SK-N-SH (cell line): Measurements from ENCODE around the gene TTC23. TPM values are rescaled to one million over a fixed set of nuclear protein-coding genes. Genes with fewer than 3 reads are reported as not detected.

Experiments used
- CTCF ChIA-PET: fragments of 300-600, 350-600 bp; formaldehyde crosslinking; extraction: SDS; loops from one replicate; lab custom pipeline; 2021; lab: Yijun Ruan, JAX
- POLR2A ChIA-PET: fragments of 350-600 bp; sonication (Branson Sonifier 250); formaldehyde crosslinking; extraction: SDS; loops from one replicate; lab custom pipeline; 2020; ENCODE audit warnings: antibody characterized with exemption, inconsistent platforms; lab: Yijun Ruan, JAX
- DNase-seq: peaks from one replicate; pipeline ENCODE4 v3.0.0; 2012
- H2AFZ ChIP-seq: fragments of 200-600 bp; sonication (generic); 2 replicates; pipeline ENCODE4 v1.8.1; 2016; ENCODE audit warnings: antibody characterized with exemption, mild to moderate bottlenecking, low read depth
- H3F3A ChIP-seq: fragments of 200-600 bp; sonication (generic); replicated peaks from 2 replicates; pipeline ENCODE3; 2016; ENCODE audit warnings: antibody characterized with exemption, mild to moderate bottlenecking; ENCODE audit not compliant: insufficient read depth
- H3K27ac ChIP-seq, 2 experiments: fragments of 200-500 bp in 1 of 2; fragments of 200-600 bp in 1 of 2; sonication (Bioruptor generic) in 1 of 2; sonication (generic), shearing (Covaris generic) in 1 of 2; 2 replicates each; pipeline versions ENCODE4 v1.5.1 to v1.6.1; 2014 to 2016; ENCODE audit warnings: low read depth in 2 of 2, inconsistent platforms in 1 of 2, low read length in 1 of 2, mild to moderate bottlenecking in 1 of 2, mixed read lengths in 1 of 2
- H3K27me3 ChIP-seq: fragments of 200-600 bp; sonication (generic), shearing (Covaris generic); 2 replicates; pipeline ENCODE4 v1.6.1; 2016; ENCODE audit warnings: mixed run types; ENCODE audit not compliant: insufficient read depth
- H3K36me3 ChIP-seq, 2 experiments: fragments of 200-500 bp in 1 of 2; fragments of 200-600 bp in 1 of 2; sonication (Bioruptor generic) in 1 of 2; sonication (generic) in 1 of 2; replicated peaks in 1 of 2; 2 replicates each; pipeline versions ENCODE3 to v1.5.1; 2014 to 2016; ENCODE audit warnings: low read length in 1 of 2, mild to moderate bottlenecking in 1 of 2; ENCODE audit not compliant: insufficient read depth in 2 of 2, control insufficient read depth in 1 of 2
- H3K4me1 ChIP-seq, 2 experiments: fragments of 200-500 bp in 1 of 2; fragments of 200-600 bp in 1 of 2; sonication (Bioruptor generic) in 1 of 2; sonication (generic), shearing (Covaris generic) in 1 of 2; 2 replicates each; pipeline versions ENCODE4 v1.5.1 to v1.6.1; 2014 to 2016; ENCODE audit warnings: low read depth in 1 of 2, low read length in 1 of 2, mixed run types in 1 of 2; ENCODE audit not compliant: insufficient read depth in 2 of 2, control insufficient read depth in 1 of 2
- H3K4me2 ChIP-seq: fragments of 200-600 bp; sonication (generic), shearing (Covaris generic); 2 replicates; pipeline ENCODE4 v1.6.1; 2017; ENCODE audit warnings: mixed run types
- H3K4me3 ChIP-seq, 2 experiments: fragments of 200-500 bp in 1 of 2; fragments of 200-600 bp in 1 of 2; sonication (Bioruptor generic) in 1 of 2; sonication (generic), shearing (Covaris generic) in 1 of 2; 2 replicates each; pipeline versions ENCODE4 v1.5.1 to v1.8.1; 2014 to 2016; ENCODE audit warnings: low read depth in 2 of 2, inconsistent platforms in 1 of 2, low read length in 1 of 2, mild to moderate bottlenecking in 1 of 2, mixed read lengths in 1 of 2, moderate library complexity in 1 of 2
- H3K79me2 ChIP-seq: fragments of 200-600 bp; sonication (generic); 2 replicates; pipeline ENCODE4 v1.8.1; 2017; ENCODE audit warnings: mild to moderate bottlenecking; ENCODE audit not compliant: insufficient read depth
- H3K9ac ChIP-seq: fragments of 200-600 bp; sonication (generic); 2 replicates; pipeline ENCODE4 v1.6.1; 2017; ENCODE audit warnings: mixed run types
- H3K9me2 ChIP-seq: fragments of 200-600 bp; sonication (generic); 2 replicates; pipeline ENCODE4 v1.6.1; 2017; ENCODE audit warnings: mixed run types
- H3K9me3 ChIP-seq: fragments of 200-600 bp; sonication (generic); 2 replicates; pipeline ENCODE4 v1.6.1; 2017; ENCODE audit warnings: mixed run types, mild to moderate bottlenecking, moderate library complexity
- H4K20me1 ChIP-seq: fragments of 200-600 bp; sonication (generic); 2 replicates; pipeline ENCODE4 v1.6.1; 2017; ENCODE audit warnings: mild to moderate bottlenecking, mixed run types; ENCODE audit not compliant: insufficient read depth
- CHD2 ChIP-seq: fragments of 150-350 bp; IDR thresholded peaks from 2 replicates; pipeline ENCODE4 v1.6.1; 2018; ENCODE audit warnings: low read length; ENCODE audit not compliant: partially characterized antibody
- CTCF ChIP-seq: fragments of 200-600 bp; sonication (generic); IDR thresholded peaks from 2 replicates; pipeline ENCODE4 v1.6.1; 2017; ENCODE audit warnings: antibody characterized with exemption, mild to moderate bottlenecking, moderate library complexity
- FOSL2 ChIP-seq: IDR thresholded peaks from 2 replicates; pipeline ENCODE4 v1.4.0; 2012; ENCODE audit warnings: low read depth, mild to moderate bottlenecking, moderate library complexity, borderline replicate concordance
- FOXJ3 ChIP-seq: sonication (generic); formaldehyde crosslinking; IDR thresholded peaks from 2 replicates; pipeline ENCODE4 v1.5.1; 2020; ENCODE audit warnings: mild to moderate bottlenecking, missing genetic modification reagents
- FOXM1 ChIP-seq: IDR thresholded peaks from 2 replicates; pipeline ENCODE4 v1.4.0; 2012; ENCODE audit warnings: low read depth, mild to moderate bottlenecking
- GATA2 ChIP-seq: sonication (generic); formaldehyde crosslinking; IDR thresholded peaks from 2 replicates; pipeline ENCODE4 v1.5.0; 2020; ENCODE audit warnings: mild to moderate bottlenecking, missing genetic modification reagents
- NFIC ChIP-seq: IDR thresholded peaks from 2 replicates; pipeline ENCODE4 v1.4.0; 2012; ENCODE audit warnings: borderline replicate concordance
- POLR2AphosphoS5 ChIP-seq: IDR thresholded peaks from 2 replicates; pipeline ENCODE4 v1.6.1; 2012; ENCODE audit warnings: low read depth, low read length
- RCOR1 ChIP-seq: fragments of 150-350 bp; IDR thresholded peaks from 2 replicates; pipeline ENCODE4 v1.6.1; 2017; ENCODE audit warnings: antibody characterized with exemption, low read length
- RXRA ChIP-seq: IDR thresholded peaks from 2 replicates; pipeline ENCODE4 v1.4.0; 2012; ENCODE audit warnings: low read depth, mild to moderate bottlenecking, borderline replicate concordance
- TAF1 ChIP-seq: IDR thresholded peaks from 2 replicates; pipeline ENCODE4 v1.6.1; 2012; ENCODE audit warnings: low read depth, mild to moderate bottlenecking, low read length, moderate library complexity, borderline replicate concordance
- TCF12 ChIP-seq: IDR thresholded peaks from 2 replicates; pipeline ENCODE4 v1.4.0; 2012
- YY1 ChIP-seq: IDR thresholded peaks from 2 replicates; pipeline ENCODE4 v1.4.0; 2012; ENCODE audit warnings: low read depth, mild to moderate bottlenecking
- ZBTB33 ChIP-seq: IDR thresholded peaks from 2 replicates; pipeline ENCODE4 v1.4.0; 2012; ENCODE audit warnings: low read depth, borderline replicate concordance
- WGBS: methylation state at CpG from one replicate; pipeline ENCODE4 v1.1.6; 2017; ENCODE audit warnings: low lambda C conversion rate; 5-methylcytosine and 5-hydroxymethylcytosine counted together
- polyA plus RNA-seq, 3 experiments: library from polyadenylated mRNA; depleted of rRNA; stranded (reverse); fragments of >200 nt; gene quantifications; 2 replicates each; pipeline ENCODE4 v1.2.3, GENCODE V29; 2012

Gene TTC23
- polyA plus RNA-seq, 1 of the 3 experiments (the other 2 are of a cell fraction), result 0.79 TPM

- no peaks in the 10 kb centered on the region for H3F3A ChIP-seq
- no peaks in the 10 kb centered on the region for H3K27me3 ChIP-seq
- no peak overlapping the region for H3K4me3 ChIP-seq
- H3K36me3 ChIP-seq, result no peaks in the 10 kb centered on the region
- no peak overlapping the region for H2AFZ ChIP-seq
- no peak overlapping the region for H3K4me2 ChIP-seq
- 73% methylated on average over 14 of the region's 14 CpGs for whole genome bisulfite sequencing
- TF ChIP-seq NFIC, result no peak
- no peak for TF ChIP-seq RCOR1
- no peak for TF ChIP-seq GATA2 (CRISPR knock-in tag)
- no peak for TF ChIP-seq TCF12
- TF ChIP-seq TAF1, result no peak
- no peak for TF ChIP-seq POLR2AphosphoS5
- no peak for TF ChIP-seq FOSL2
- ChIA-PET POLR2A (no interaction called here), CTCF (interaction anchor here (0.8 to 12.3 kb wide), 6 partner anchors 18 to 607 kb away, joined by 3 to 149 read pairs (median 16); no protein-coding TSS in a partner anchor)
- H3K9ac ChIP-seq, result no peak overlapping the region
- no peaks in the 10 kb centered on the region for H3K9me3 ChIP-seq
- no peak for DNase-seq
- H3K9me2 ChIP-seq, result no peaks in the 10 kb centered on the region
- H3K27ac ChIP-seq, result no peak overlapping the region
- no peaks in the 10 kb centered on the region for H4K20me1 ChIP-seq
- H3K4me1 ChIP-seq, result no peaks in the 10 kb centered on the region; a peak in 1 of 4 replicates
- no peaks in the 10 kb centered on the region for H3K79me2 ChIP-seq
Observed at GRCh38 chr15:99097441-99098410, 151.7 kb downstream of the TTC23 start.

- ChIA-PET POLR2A (no interaction called here), CTCF (interaction anchor here (1.6 to 12.3 kb wide), 2 partner anchors 17 to 117 kb away, joined by 3 to 149 read pairs; no protein-coding TSS in a partner anchor)
- Histone ChIP-seq H3K79me2 (no peaks in the 10 kb centered on the region), H4K20me1 (no peaks in the 10 kb centered on the region), H3K9me2 (no peaks in the 10 kb centered on the region), H3K4me2 (no peak overlapping the region), H3F3A (no peaks in the 10 kb centered on the region), H3K27me3 (no peaks in the 10 kb centered on the region), H3K4me1 (no peaks in the 10 kb centered on the region; a peak in 1 of 4 replicates), H3K36me3 (no peaks in the 10 kb centered on the region), H2AFZ (no peak overlapping the region), H3K27ac (no peak overlapping the region), H3K4me3 (no peak overlapping the region), H3K9me3 (no peaks in the 10 kb centered on the region), H3K9ac (no peak overlapping the region)
- TF ChIP-seq RXRA (no peak), FOSL2 (no peak)
- DNase-seq, result no peak
- WGBS, result 74% methylated on average over 10 of the region's 11 CpGs
Observed at GRCh38 chr15:99096894-99097426, 152.4 kb downstream of the TTC23 start.

- DNase-seq, result no peak
- TF ChIP-seq YY1 (no peak), CTCF (no peak), RCOR1 (no peak), FOXJ3 (CRISPR knock-in tag) (no peak), NFIC (no peak), CHD2 (no peak), ZBTB33 (no peak), FOXM1 (no peak)
Observed at GRCh38 chr15:99096173-99096893, 153.0 kb downstream of the TTC23 start.

More at GRCh38 chr15:99096173-99096893, 153.0 kb downstream of the TTC23 start:
- WGBS, result 84% methylated on average over 11 of the region's 11 CpGs
- H3K27me3 ChIP-seq, result no peaks in the 10 kb centered on the region
- H3K27ac ChIP-seq, result no peak overlapping the region
- no peak overlapping the region for H2AFZ ChIP-seq
- no peaks in the 10 kb centered on the region for H3K9me3 ChIP-seq
- H3K9me2 ChIP-seq, result no peaks in the 10 kb centered on the region
- H3F3A ChIP-seq, result no peaks in the 10 kb centered on the region
- no peak overlapping the region for H3K4me3 ChIP-seq
- ChIA-PET POLR2A (no interaction called here), CTCF (interaction anchor here (1.0 to 12.3 kb wide), 4 partner anchors 9 to 117 kb away, joined by 3 to 149 read pairs (median 3); partner anchors contain the start of gene SYNM)
- H3K4me1 ChIP-seq, result no peaks in the 10 kb centered on the region; a peak in 1 of 4 replicates
- H3K79me2 ChIP-seq, result no peaks in the 10 kb centered on the region
- H3K4me2 ChIP-seq, result no peak overlapping the region
- H3K9ac ChIP-seq, result no peak overlapping the region
- H4K20me1 ChIP-seq, result no peaks in the 10 kb centered on the region
- H3K36me3 ChIP-seq, result no peaks in the 10 kb centered on the region
